Astrocyte of the hippocampus (primary cell): ENCODE measurements around the gene RAD17.
"Not testable (repeated sequence)": the region's sequence is repeated elsewhere in the genome, so short reads cannot be mapped to it uniquely, and the experiment has no call there.

ENCODE experiments used
- DNase-seq: peaks from one replicate; pipeline ENCODE4 v3.0.0; 2011; ENCODE audit warnings: low read depth, low spot score

RAD17 gene

DNA sequence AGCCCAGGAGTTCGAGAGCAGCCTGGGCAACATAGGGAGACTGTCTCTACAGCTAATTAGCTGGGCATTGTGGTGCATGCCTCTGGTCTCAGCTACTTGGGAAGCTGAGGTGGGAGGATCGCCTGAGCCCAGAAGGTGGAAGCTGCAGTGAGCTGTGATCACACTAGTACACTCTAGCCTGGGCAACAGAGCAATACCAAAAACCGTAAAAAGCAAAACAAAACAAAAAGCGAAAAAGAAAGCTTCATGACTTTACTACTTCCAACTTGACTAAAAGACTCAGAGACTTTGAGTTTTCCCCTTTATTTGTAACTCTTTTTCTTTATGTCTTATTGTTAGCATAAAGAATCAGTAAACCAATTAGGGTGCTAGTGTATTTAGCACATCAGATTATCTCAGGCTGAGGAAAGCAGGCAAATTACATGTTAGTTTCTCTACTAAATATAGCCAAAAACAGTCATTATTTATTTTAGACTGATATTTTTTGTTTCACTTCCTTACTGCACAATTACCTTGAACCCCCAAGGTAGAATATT lies 5.4 kb downstream of the RAD17 start:
- no peak for DNase-seq

DNA sequence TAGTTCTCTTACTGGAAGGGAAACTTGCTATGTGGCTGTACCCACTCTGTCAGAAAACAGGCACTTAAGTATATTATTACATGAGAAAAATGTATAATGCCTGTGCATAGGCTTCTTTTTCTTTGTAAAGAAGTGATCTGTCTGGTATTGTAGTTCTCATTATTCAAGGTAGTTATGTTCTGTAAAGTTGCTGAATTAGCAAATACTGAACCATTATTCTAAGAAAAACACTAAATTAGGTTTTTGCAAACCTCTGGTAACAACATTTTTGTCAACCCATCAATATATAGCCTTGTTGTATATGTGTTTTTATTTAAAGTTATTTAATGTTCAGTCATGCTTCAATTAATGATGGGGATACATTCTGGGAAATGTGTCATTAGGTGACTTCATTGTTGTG lies 8.8 kb downstream of the RAD17 start:
- DNase-seq = no peak

DNA sequence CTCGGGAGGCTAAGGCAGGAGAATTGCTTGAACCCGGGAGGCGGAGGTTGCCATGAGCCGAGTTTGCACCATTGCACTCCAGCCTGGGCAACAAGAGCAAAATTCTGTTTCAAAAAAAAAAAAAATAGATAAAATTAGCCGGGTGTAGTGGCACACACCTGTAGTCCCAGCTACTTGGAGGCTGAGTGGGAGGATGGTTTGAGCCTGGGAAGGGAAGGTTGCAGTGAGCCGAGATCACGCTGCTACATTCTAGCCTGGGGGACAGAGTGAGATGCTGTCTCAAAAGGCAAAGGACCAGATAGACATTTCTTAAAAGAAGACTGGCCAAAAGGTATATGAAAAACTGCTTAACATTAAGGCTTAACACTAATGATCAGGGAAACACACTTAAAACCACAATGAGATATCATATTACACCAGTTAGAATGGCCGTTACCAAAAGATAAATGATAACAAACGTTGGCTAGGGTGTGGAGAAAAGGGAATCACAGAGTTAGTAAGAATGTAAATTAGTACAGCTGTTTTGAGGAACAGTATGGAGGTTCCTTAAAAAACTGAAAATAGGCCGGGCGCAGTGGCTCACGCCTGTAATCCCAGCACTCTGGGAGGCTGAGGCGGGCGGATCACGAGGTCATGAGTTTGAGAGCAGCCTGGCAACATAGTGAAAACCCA lies 35.2 kb downstream of the RAD17 start:
- DNase-seq = no peak

DNA sequence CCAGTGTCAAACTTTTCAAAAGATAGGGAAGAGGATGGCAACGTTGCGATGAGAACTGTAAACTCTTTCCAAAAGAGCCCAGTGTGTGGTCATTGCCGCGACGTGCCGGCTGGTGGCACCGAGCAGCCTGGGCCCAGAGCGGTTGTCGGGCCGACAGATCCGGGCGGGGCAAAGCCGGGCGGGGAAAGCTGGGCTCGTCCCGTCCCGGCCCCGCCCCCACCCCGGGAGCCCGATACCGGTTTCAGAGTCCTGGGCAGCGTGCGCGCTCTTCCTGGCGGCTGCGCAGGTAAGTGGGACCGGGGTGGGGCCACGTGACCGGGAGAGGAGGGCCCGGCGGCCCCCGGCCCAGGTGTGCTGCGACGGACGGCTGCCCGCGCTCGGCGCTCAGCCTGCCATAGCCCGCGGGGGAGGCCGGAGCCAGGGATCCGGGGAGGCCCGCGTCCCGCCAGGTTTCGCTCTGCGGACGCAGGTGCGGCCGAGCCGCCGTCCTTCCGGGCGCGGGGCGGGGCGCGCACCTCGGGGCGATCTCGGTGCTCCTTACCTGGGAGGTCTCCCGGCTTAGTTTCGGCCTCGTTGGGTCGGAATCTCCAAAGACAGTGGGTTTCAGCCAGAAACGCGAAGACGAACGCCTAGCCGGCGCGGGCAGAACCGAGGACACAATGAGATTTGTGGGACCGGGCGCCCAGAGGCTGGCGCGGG lies 45.4 kb downstream of the RAD17 start, which contains the start of gene MARVELD2:
Gene MARVELD2, plus strand, starts transcription at position 232 of the 699 bp plus-strand sequence. CDS start 4,270 bp downstream, outside the sequence.
- DNase-seq = peak; percentile 79

DNA sequence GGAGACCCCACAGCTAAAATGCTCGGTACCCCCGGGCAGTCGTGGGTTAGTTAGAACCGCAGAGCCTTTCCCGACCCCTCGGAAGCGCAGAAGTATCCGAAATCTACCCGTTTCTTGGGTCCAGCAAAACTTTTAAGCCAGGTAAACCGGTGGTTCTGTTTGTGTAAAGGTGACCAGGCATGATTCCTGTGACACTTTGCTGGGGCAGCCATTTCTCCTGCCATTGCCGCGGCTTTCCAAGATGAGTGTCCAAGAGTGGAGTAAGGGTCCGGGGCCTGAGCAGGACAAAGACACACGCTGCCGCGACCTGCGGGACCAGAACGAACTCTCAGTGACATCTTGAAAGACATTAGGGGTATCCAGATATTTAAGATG lies 46.0 kb downstream of the RAD17 start:
- DNase-seq = peak; percentile 7

DNA sequence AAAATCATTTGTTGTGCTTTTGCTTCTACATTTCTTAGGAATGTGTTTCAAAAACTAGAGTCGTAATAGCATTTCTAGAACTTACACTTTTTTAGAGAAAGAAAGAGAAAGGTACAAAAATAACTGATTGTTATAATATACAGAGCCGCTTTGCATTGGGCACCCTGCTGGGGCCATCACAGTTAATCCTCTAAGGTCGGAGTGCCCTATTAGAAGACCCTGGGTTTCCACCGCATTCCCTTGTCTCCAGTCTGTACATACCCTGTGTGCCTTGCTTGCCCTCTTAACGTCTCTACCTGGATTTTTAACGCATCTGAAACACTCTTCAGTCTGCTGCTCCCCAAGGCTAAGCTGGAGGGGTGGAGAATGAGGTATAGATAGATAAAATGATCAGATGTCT lies 46.6 kb downstream of the RAD17 start:
- no peak for DNase-seq

DNA sequence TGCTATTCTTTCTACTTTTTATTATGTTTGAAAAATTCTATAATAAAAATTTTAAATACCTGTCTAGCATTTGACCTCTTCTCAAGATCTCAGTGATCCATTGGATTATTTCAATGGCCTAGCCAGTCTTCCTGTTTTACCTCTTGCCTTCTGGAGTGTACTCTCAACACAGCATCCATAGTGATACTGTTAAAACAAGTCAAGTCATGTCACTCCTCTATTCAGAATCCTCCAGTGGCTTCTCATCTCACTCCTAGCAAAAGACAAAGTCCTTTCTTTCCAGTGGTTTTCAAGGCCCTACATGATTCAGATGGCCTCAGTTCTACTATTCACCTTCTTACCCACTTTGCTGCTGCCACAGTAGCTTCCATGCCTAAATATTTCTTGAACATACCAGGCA lies 47.1 kb downstream of the RAD17 start:
- no peak for DNase-seq

DNA sequence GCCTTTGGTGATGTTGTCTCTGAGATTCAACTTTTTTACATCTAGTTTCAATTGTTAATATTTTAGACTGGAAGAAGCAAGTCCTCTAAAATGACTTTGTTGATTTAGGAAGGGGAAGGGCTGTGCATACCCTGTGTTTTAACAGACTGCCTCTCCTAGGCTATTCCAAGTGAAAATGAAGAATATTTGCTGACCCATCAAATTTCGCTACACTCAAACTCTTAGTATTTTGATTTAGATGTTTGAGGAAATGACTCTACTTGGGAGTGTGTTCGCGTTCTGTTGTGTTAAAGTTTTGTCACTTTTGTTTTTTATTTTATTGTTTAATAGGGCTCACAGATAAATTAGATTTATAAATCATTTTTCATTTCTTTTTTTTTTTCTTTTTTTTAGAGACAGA lies 48.9 kb downstream of the RAD17 start:
- no peak for DNase-seq

DNA sequence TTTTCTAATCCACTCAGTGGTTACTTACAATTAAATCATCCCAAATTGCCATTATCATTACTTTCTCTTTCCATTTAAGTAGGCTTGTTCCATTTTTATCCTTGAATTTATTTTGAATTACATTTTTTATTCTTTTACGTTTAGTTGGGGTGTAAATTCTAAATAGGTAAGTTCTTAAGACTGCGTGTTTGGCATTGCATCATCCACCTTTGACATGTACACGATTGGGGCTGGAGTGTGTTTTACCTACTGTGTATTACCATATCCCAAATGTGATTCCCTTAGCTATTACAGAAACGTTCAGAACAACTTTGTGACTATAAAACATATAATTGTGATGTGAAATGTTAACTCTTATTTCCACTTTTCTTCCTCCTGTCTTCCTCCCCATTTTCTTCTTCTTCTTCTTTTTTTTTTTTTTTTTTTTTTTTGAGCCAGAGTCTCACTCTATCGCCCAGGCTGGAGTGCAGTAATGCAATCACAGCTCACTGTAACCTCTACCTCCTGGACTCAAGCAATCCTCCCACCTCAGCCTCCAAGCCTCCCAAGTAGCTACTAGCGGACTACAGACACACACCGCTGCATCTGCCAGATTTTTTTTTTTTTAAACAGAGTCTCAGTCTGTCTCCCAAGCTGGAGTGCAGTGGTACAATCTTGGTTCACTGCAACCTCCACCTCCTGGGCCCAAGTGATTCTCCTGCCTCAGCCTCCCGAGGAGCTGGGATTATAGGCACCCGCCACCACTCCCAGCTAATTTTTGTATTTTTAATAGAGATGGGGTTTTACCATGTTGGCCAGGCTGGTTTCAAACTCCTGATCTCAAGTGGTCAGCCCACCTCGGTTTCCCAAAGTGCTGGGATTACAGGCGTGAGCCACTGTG lies 62.0 kb downstream of the RAD17 start:
- DNase-seq = no peak

DNA sequence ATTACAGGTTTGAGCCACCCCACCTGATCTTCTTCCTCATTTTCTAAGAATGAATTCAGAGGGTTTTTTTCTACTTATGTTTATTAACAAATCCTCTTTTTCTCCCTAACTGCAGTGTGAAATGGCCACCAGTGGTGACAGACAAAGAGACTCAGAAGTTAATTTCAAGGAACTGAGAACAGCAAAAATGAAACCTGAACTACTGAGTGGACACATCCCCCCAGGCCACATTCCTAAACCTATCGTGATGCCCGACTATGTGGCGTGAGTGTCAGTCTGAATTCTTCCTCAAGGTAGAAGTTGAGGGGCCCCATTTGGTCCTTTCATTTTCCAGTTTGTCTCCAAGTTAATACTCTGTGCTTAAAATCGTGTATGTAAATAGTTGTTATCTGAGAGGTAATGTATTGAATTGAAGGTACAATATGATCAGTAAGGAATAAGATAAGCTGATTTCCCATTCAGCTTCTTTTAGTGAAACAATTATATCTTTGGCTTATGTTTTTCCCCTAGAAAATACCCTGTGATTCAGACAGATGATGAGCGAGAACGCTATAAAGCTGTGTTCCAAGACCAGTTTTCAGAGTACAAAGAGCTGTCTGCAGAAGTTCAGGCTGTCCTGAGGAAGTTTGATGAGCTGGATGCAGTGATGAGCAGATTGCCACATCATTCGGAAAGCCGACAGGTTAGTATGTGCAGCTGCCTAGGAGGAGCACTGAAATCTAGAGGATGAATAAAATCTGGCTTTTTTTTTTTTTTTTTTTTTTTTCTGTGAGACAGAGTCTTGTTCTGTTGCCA lies 63.0 kb downstream of the RAD17 start:
- no peak for DNase-seq

DNA sequence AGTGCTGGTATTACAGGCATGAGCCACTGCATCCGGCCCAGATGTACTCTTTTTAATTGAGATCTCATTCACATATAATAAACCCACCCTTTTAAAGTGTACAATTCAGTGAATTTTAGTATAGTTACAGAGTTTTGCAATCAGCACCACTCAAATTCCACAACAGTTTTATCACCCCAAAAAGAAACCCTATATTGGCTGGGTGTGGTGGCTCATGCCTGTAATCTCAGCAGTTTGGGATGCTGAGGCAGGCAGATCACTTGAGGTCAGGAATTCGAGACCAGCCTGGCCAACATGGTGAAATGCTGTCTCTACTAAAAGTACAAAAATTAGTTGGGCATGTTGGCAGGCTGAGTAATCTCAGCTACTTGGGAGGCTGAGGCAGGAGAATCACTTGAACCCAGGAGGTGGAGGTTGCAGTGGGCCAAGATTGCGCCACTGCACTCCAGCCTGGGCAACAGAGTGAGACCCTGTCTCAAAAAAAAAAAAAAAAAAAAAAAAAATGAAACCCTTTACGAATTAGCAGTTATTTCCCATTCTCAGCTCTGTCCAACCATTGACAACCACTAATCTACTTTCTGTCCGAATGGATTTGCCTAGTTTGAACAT lies 65.8 kb downstream of the RAD17 start:
- DNase-seq = not testable (repeated sequence)

DNA sequence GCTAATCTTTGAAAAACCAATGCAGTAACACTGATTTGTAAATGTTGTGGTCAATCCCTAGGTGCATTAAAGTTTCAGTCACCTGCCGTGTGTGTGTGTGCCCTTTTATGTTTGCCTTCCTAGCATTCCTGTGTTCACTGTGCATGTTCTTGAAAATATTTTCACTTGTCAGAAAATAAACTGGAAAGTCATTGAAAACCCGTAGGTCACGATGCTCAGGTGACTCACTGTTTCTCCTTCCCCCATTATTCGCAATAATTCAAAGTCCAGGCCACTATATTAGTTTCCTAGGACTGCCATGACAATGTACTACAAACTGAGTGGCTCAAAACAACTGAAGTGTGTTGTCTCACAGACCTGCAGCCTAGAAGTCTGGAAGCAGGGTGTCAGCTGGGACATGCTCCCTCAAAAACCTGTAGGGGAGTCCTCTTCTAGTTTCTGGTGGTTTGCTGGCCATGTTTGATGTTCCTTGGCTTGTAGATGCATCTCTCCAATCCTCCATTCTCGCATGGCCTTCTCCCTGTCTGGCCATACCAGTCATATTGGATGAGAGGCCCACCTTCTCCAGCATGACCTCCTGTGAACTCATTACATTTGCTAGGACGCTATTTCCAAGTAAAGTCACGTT lies 74.6 kb downstream of the RAD17 start:
- DNase-seq = peak; percentile 47

DNA sequence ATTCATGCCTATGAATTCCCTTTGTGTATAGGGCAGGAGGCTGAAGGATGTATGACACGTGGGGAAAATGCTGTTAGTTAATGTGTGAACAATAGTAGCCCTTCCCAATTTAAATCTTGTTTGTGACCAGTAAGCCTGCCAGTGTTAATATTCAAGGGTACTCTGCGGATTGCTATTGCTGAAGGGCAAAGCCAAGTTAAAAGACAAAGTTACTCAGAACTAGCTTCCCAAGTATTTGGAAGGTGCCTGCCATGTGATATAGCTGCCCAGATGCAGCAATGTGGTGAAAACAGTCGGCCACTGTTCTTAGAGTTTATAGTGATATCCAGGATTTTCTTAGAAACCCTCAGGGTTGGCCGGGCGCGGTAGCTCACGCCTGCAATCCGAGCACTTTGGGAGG lies 79.9 kb downstream of the RAD17 start:
- no peak for DNase-seq

DNA sequence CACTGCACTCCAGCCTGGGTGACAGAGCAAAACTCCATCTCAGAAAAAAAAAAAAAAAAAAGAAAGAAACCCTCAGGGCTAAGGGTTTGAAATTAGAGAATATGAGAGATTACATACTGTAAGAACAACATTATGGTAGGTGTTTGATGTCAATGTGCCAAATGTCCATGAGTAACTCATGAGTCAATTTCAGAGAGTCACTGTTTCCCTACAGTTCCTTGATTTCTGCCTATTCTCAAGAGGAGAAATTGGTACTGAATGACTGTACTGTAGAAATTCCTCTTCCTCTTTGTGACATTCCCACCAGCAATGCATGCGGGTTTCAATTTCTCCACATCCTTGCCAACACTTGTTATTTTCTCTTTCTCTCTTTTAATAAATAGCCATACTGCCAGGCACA lies 80.5 kb downstream of the RAD17 start:
- DNase-seq = peak; percentile 73

DNA sequence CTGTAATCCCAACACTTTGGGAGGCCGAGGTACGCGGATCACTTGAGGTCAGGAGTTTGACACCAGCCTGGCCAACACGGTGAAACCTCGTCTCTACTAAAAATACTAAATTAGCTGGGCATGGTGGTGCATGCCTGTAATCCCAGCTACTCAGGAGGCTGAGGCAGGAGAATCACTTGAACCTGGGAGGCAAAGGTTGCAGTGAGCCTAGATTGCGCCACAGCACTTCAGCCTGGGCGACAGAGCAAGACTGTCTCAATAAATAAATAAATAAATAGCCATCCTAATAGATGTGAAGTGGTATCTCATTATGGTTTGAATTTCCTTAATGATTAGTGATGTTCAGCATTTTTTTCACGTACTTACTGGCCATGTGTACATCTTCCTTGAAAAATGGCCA lies 80.9 kb downstream of the RAD17 start:
- not testable (repeated sequence) for DNase-seq

DNA sequence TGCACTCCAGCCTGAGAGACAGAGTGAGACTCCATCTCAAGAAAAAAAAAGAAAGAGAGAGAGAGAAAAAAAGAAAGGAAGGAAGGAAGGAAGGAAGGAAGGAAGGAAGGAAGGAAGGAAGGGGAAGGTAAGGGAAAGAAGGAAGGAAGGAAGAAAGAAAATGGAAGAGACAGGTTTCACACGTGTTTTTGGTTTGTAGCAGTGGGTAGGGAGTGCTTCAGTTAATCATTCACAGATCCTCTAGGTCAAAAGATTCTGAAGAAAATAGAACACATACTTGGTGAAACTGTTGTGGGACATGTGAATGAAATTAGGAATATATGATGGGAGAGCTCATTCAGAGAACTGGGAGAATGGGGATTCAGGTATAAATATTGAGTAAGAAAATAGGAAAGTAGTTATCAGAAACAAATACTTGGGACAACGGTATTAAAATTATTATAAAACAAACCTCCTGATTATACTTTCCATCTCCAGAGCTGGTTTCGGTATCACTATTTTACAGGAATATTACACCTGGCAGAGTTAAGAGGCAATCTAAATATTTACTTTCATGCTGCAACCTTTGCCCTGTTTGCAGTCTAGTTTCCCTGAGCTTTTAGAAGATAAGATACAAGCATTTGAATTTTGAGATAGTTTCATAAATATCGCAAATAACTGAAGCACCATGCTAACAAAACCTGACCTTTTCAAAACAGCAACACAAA lies 82.5 kb downstream of the RAD17 start:
- no peak for DNase-seq

DNA sequence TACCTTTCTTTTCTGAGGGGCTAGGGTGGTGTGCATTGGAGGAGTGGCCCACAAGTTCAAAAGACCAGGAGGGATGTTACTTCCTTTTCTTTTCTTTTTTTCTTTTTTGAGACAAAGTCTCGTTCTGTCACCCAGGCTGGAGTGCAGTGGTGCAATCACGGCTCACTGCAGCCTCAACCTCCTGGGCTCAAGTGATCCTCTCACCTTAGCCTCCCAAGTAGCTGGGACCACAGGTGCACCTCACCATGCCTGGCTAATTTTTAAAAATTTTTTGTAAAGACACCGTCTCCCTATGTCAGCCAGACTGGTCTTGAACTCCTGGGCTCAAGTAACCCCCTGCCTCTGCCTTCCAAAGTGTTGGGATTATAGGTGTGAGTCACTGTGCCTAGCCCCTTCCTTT lies 83.9 kb downstream of the RAD17 start:
- not testable (repeated sequence) for DNase-seq

DNA sequence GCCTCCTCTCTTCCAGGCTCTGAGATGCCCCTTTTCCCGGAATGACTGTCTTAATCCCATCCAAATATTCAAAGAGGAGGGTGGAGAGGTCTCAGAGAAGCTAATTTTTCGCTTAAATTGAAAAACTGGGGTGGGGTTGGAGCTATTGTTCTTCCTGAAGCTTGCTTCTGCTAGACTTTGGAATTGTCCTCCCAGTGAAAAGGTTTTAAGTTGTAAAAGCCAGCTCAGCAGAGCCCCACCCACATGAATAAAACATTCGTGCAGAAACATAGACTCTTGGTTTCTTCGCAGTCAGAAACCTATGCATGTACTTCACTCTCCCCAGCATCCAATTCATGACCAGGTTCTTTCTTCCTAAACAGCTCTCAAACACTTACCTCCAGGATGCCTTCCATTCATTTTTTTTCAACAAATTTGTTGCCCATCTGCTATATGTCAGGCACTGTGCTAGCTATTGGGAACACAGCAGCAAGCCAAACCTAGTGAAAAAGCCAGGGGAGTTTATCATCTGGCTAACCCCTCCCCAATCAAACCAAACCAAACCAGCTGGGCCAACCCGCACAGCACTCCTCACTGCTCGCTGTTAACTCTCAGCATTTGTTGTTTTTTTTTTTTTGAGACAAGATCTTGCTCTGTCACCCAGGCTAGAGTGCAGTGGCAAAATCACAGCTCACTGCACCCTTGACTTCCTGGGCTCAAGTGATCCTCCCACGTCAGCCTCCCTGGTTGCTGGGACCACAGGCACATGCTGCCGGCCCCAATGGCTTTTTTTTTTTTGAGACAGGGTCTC lies 85.0 kb downstream of the RAD17 start:
- DNase-seq = no peak

DNA sequence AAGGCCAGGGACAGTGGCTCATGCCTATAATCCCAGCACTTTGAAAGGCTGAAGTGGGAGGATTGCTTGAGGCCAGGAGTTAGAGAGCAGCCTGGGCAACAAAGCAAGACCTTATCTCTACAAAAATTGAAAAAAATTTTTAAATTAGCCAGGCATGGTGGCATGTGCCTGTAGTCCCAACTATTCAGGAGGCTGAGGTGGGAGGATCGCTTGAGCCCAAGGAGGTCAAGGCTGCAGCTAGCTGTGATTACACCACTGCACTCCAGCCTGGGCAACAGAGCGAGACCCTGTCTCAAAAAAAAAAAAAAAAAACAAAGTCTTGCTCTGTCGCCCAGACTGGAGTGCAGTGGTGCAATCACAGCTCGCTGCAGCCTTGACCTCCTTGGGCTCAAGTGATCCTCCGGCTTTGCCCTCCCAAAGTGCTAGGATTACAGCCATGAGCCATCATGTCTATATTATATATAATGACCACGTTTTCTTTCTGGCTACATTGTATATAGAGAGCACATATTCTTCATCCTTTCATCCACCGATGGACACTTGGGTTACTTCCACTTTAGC lies 85.9 kb downstream of the RAD17 start:
- not testable (repeated sequence) for DNase-seq
